HepG2 (cell line): ENCODE measurements around the gene GLT1D1. TPM values are rescaled to one million over a fixed set of nuclear protein-coding genes. Genes with fewer than 3 reads are reported as not detected.

Experiments used
- FIP1L1 ChIP-seq: fragments of 200-400 bp; formaldehyde crosslinking; IDR thresholded peaks from 2 replicates; pipeline ENCODE4 v1.6.1; 2018; ENCODE audit warnings: low read depth, mild to moderate bottlenecking, low read length, moderate library complexity, borderline replicate concordance; ENCODE audit not compliant: insufficient read depth
- HOXA5 ChIP-seq: sonication (generic); formaldehyde crosslinking; IDR thresholded peaks from 2 replicates; pipeline ENCODE4 v1.4.0; 2020; ENCODE audit warnings: missing genetic modification reagents
- KAT7 ChIP-seq: IDR thresholded peaks from 2 replicates; pipeline ENCODE4 v1.6.1; 2018; ENCODE audit warnings: borderline replicate concordance, missing compliant biosample characterization
- RFX5 ChIP-seq: IDR thresholded peaks from 2 replicates; pipeline ENCODE4 v1.6.1; 2011; ENCODE audit warnings: low read depth, low read length, improper control_type of control experiment
- RXRA ChIP-seq: sonication (generic); formaldehyde crosslinking; IDR thresholded peaks from 2 replicates; pipeline ENCODE4 v1.5.1; 2020; ENCODE audit warnings: missing genetic modification reagents
- ZC3H4 ChIP-seq: sonication (generic); formaldehyde crosslinking; IDR thresholded peaks from 2 replicates; pipeline ENCODE4 v1.4.0; 2020; ENCODE audit warnings: missing genetic modification reagents, borderline replicate concordance
- ZNF121 ChIP-seq: sonication (generic); formaldehyde crosslinking; IDR thresholded peaks from 2 replicates; pipeline ENCODE4 v1.5.0; 2020; ENCODE audit warnings: mild to moderate bottlenecking, missing genetic modification reagents
- ZNF335 ChIP-seq: sonication (generic); formaldehyde crosslinking; IDR thresholded peaks from 2 replicates; pipeline ENCODE4 v1.4.0; 2020; ENCODE audit warnings: missing genetic modification reagents
- ZNF350 ChIP-seq: sonication (generic); formaldehyde crosslinking; IDR thresholded peaks from 2 replicates; pipeline ENCODE4 v1.4.0; 2020; ENCODE audit warnings: mild to moderate bottlenecking, low read depth, missing genetic modification reagents, borderline replicate concordance
- polyA plus RNA-seq, 8 experiments: library from polyadenylated mRNA; depleted of rRNA in 3 of 8; stranded (reverse) in 7 of 8; unstranded in 1 of 8; fragments of >200 nt; fragmentation: Illumina TruSeq in 4 of 8; extraction: Trizol in 4 of 8; gene quantifications; 2 replicates each; pipeline versions ENCODE4 v1.2.1 to v1.2.3, GENCODE V29; 2011 to 2016; ENCODE audit warnings: low read depth in 4 of 8, missing spikeins in 1 of 8, mixed read lengths in 1 of 8; ENCODE audit not compliant: insufficient read depth in 1 of 8
- total RNA-seq, 5 experiments: library from RNA; depleted of rRNA; stranded (reverse); fragments of >200 nt; fragmentation: Illumina TruSeq; extraction: Trizol; gene quantifications; 2 replicates each; pipeline ENCODE4 v1.2.3, GENCODE V29; 2016; ENCODE audit warnings: low read depth in 1 of 5
- TF ChIP-seq, protein P1 (sequence below): sonication (generic); formaldehyde crosslinking; IDR thresholded peaks from 2 replicates; pipeline ENCODE4 v1.5.0; 2020; ENCODE audit warnings: missing genetic modification reagents, mild to moderate bottlenecking, borderline replicate concordance
- TF ChIP-seq, protein P2 (sequence below): sonication (generic); formaldehyde crosslinking; IDR thresholded peaks from 2 replicates; pipeline ENCODE4 v1.5.1; 2020; ENCODE audit warnings: mild to moderate bottlenecking, missing genetic modification reagents
- TF ChIP-seq, protein P3 (sequence below): sonication (generic); formaldehyde crosslinking; IDR thresholded peaks from 2 replicates; pipeline ENCODE4 v1.4.0; 2020; ENCODE audit warnings: missing genetic modification reagents
- TF ChIP-seq, protein P4 (sequence below): sonication (generic); formaldehyde crosslinking; IDR thresholded peaks from 2 replicates; pipeline ENCODE4 v1.4.0; 2020; ENCODE audit warnings: missing genetic modification reagents
- TF ChIP-seq, protein P5 (sequence below): sonication (generic); formaldehyde crosslinking; IDR thresholded peaks from 2 replicates; pipeline ENCODE4 v1.5.0; 2020; ENCODE audit warnings: mild to moderate bottlenecking, missing genetic modification reagents, borderline replicate concordance
- TF ChIP-seq, protein P6 (sequence below): sonication (generic); formaldehyde crosslinking; IDR thresholded peaks from 2 replicates; pipeline ENCODE4 v1.8.0; 2022; ENCODE audit warnings: missing genetic modification reagents, mild to moderate bottlenecking, inconsistent platforms, borderline replicate concordance

GLT1D1 gene
- total and polyA plus RNA-seq, 2 of the 13 experiments (the other 11 are each of a cell fraction or from before 2014, with no cell fraction given), result 0.09 to 0.17 TPM

DNA sequence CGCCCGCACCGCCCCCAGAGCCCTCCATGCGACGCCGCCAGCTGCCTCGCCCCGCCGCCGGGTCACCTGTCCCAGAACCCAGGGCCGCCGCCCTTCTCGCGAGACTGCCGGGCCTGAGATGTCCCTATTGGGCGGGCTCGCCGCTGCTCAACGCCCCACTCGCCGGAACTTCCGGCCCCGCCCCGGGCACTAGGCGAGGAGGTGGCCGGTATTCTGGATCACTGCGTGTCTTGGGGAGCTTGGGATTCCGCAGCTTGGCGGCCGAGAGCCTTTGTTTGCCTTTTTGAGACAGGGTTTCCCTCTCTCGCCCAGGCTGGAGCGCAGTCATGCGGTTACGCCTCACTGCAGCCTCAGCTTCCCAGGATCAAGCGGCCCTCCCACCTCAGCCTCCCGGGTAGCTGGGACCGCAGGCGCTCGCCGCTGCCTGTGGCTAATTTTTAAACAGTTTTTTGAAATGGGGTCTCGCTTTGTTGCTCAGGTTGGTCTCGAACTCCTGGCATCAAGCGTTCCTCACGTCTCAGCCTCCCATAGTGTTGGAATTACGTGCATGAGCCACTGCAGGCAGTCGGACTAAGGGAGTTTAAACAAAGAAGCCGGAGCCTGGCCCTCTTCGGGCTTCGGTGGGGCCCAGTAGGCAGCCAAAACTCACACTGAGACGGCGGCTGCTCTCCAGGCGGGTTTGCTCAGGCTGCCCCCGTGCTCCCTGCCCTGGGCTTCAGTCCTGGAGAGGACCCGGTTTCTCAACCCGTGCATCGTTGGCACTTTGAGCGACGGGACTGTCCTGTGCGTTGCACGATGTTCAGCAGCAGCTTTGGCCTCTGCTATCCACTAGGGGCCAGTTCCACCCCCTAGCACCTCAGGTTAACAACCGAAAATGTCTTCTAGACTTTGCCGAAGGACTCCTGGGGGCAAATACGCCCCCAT lies 29.1 kb upstream of the GLT1D1 start, which contains the start of gene SLC15A4 (continued):
- TF ChIP-seq, protein P1, sequence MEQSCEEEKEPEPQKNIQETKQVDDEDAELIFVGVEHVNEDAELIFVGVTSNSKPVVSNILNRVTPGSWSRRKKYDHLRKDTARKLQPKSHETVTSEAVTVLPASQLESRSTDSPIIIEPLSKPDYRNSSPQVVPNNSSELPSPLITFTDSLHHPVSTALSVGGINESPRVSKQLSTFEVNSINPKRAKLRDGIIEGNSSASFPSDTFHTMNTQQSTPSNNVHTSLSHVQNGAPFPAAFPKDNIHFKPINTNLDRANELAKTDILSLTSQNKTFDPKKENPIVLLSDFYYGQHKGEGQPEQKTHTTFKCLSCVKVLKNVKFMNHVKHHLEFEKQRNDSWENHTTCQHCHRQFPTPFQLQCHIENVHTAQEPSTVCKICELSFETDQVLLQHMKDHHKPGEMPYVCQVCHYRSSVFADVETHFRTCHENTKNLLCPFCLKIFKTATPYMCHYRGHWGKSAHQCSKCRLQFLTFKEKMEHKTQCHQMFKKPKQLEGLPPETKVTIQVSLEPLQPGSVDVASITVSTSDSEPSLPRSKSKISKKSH (CRISPR knock-in tag), result peak; percentile 63; the same call in 1 of the 2 replicates
- no peak for TF ChIP-seq FIP1L1
- TF ChIP-seq ZC3H4 (CRISPR knock-in tag), result no peak
- TF ChIP-seq ZNF335, result no peak
- peak; percentile 88 for TF ChIP-seq KAT7 (CRISPR knock-in tag)
- 0 out of 2 replicates have a peak, but pooled peaks have one; percentile 53 for TF ChIP-seq RXRA (CRISPR knock-in tag)
- TF ChIP-seq, protein P2, sequence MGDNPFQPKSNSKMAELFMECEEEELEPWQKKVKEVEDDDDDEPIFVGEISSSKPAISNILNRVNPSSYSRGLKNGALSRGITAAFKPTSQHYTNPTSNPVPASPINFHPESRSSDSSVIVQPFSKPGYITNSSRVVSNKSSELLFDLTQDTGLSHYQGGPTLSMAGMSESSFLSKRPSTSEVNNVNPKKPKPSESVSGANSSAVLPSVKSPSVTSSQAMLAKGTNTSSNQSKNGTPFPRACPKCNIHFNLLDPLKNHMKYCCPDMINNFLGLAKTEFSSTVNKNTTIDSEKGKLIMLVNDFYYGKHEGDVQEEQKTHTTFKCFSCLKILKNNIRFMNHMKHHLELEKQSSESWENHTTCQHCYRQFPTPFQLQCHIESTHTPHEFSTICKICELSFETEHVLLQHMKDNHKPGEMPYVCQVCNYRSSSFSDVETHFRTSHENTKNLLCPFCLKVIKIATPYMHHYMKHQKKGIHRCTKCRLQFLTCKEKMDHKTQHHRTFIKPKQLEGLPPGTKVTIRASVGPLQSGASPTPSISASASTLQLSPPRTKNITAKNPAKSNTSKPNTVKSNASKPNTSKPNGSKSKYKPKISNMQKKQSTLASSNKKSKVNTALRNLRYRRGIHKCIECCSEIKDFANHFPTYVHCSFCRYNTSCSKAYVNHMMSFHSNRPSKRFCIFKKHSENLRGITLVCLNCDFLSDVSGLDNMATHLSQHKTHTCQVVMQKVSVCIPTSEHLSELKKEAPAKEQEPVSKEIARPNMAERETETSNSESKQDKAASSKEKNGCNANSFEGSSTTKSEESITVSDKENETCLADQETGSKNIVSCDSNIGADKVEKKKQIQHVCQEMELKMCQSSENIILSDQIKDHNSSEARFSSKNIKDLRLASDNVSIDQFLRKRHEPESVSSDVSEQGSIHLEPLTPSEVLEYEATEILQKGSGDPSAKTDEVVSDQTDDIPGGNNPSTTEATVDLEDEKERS (CRISPR knock-in tag), result 0 out of 2 replicates have a peak, but pooled peaks have one; percentile 27
- TF ChIP-seq HOXA5 (CRISPR knock-in tag), result peak; percentile 62
- no peak for TF ChIP-seq RFX5
- TF ChIP-seq, protein P3, sequence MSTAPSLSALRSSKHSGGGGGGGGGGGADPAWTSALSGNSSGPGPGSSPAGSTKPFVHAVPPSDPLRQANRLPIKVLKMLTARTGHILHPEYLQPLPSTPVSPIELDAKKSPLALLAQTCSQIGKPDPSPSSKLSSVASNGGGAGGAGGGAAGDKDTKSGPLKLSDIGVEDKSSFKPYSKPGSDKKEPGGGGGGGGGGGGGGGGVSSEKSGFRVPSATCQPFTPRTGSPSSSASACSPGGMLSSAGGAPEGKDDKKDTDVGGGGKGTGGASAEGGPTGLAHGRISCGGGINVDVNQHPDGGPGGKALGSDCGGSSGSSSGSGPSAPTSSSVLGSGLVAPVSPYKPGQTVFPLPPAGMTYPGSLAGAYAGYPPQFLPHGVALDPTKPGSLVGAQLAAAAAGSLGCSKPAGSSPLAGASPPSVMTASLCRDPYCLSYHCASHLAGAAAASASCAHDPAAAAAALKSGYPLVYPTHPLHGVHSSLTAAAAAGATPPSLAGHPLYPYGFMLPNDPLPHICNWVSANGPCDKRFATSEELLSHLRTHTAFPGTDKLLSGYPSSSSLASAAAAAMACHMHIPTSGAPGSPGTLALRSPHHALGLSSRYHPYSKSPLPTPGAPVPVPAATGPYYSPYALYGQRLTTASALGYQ (CRISPR knock-in tag), result 0 out of 2 replicates have a peak, but pooled peaks have one; percentile 45
- TF ChIP-seq, protein P4, sequence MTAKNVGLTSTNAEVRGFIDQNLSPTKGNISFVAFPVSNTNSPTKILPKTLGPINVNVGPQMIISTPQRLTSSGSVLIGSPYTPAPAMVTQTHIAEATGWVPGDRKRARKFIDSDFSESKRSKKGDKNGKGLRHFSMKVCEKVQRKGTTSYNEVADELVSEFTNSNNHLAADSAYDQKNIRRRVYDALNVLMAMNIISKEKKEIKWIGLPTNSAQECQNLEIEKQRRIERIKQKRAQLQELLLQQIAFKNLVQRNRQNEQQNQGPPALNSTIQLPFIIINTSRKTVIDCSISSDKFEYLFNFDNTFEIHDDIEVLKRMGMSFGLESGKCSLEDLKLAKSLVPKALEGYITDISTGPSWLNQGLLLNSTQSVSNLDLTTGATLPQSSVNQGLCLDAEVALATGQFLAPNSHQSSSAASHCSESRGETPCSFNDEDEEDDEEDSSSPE (CRISPR knock-in tag), result peak; percentile 60; the same call in 1 of the 2 replicates
- TF ChIP-seq, protein P5, sequence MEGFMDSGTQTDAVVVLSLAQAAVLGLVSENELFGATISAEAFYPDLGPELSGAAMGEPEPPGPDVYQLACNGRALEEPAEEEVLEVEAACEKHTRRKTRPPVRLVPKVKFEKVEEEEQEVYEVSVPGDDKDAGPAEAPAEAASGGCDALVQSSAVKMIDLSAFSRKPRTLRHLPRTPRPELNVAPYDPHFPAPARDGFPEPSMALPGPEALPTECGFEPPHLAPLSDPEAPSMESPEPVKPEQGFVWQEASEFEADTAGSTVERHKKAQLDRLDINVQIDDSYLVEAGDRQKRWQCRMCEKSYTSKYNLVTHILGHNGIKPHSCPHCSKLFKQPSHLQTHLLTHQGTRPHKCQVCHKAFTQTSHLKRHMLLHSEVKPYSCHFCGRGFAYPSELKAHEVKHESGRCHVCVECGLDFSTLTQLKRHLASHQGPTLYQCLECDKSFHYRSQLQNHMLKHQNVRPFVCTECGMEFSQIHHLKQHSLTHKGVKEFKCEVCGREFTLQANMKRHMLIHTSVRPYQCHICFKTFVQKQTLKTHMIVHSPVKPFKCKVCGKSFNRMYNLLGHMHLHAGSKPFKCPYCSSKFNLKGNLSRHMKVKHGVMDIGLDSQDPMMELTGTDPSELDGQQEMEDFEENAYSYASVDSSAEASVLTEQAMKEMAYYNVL (CRISPR knock-in tag), result peak; percentile 72; the same call in 1 of the 2 replicates
- TF ChIP-seq ZNF350 (CRISPR knock-in tag), result peak; percentile 57; the same call in 1 of the 2 replicates
- TF ChIP-seq, protein P6, sequence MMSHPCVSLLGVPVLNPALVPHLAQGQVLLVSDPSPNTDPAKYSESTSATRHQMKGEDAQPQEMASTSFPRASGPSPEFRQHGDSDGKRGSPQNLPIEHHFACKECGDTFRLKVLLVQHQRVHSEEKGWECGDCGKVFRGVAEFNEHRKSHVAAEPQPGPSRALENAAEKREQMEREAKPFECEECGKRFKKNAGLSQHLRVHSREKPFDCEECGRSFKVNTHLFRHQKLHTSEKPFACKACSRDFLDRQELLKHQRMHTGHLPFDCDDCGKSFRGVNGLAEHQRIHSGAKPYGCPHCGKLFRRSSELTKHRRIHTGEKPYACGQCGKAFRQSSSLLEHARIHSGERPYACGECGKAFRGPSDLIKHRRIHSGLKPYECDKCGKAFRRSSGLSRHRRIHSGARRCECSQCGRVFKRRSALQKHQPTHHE (CRISPR knock-in tag), result peak; percentile 75; the same call in 1 of the 2 replicates
- TF ChIP-seq ZNF121 (CRISPR knock-in tag), result 0 out of 2 replicates have a peak, but pooled peaks have one; percentile 27
